Measurements from ENCODE around the gene CNTN5. TPM values are rescaled to one million over a fixed set of nuclear protein-coding genes. Genes with fewer than 3 reads are reported as not detected.

The CNTN5 gene
- total and polyA plus RNA-seq, 10 of the 15 experiments (the other 5 are each of a cell fraction or from before 2014, with no cell fraction given) = 0.01 TPM; not detected in 9

- SMC1A ChIA-PET (ENCODE audit: uncharacterized antibody, unreplicated experiment) = no interaction called here
- POLR2A ChIA-PET = no interaction called here
Measured at GRCh38 chr11:100224541-100225034, 1203.8 kb downstream of the CNTN5 start.

More at GRCh38 chr11:100224541-100225034, 1203.8 kb downstream of the CNTN5 start:
- no peak overlapping the region for H3K27ac ChIP-seq (ENCODE audit: control insufficient read depth, insufficient read depth)
- H3K36me3 ChIP-seq (ENCODE audit: control insufficient read depth in 2 of 2, insufficient read depth in 2 of 2, low read length in 1 of 2) = no peaks in the 10 kb centered on the region
- DNase-seq (ENCODE audit: low read depth, low spot score) (no peak), ATAC-seq (no peak), FAIRE-seq (no peak)
- H3K4me3 ChIP-seq = no peak overlapping the region
- in situ Hi-C loops (cut with MboI) = no loop called here
- no peak overlapping the region for H3K9ac ChIP-seq (ENCODE audit: control insufficient read depth, insufficient read depth, low read length)
- no peak overlapping the region for H2AFZ ChIP-seq (ENCODE audit: control insufficient read depth, low read depth, low read length)
- intact Hi-C loops (cut with micrococcal nuclease; ENCODE audit: unreplicated experiment) = no loop called here
- no peaks in the 10 kb centered on the region for H3K4me1 ChIP-seq (ENCODE audit: control insufficient read depth, insufficient read depth, low read length)
- BruUV-seq (replicated peaks) = no TSS peak
- WGBS (ENCODE audit: insufficient coverage, insufficient replicate concordance, low lambda C conversion rate, missing lambda C conversion rate) = 0% methylated on average over 1 of the region's 1 CpG
- ChIA-PET RAD21 (ENCODE audit: unreplicated experiment) (no interaction called here), CTCF (no interaction called here)
- TF ChIP-seq STAT1 (conservative IDR thresholded peaks at IDR 0.05) (no peak), RAD51 (IDR thresholded peaks at IDR 0.05) (no peak), PBX3 (IDR thresholded peaks at IDR 0.05; ENCODE audit: insufficient replicate concordance, low read depth, low read length) (no peak), YY1 (IDR thresholded peaks at IDR 0.05; ENCODE audit: low read depth, low read length) (no peak), SKIL (IDR thresholded peaks at IDR 0.05; ENCODE audit: low read depth, poor library complexity, severe bottlenecking) (no peak), ZZZ3 (IDR thresholded peaks at IDR 0.05; ENCODE audit: control insufficient read depth, insufficient read length, low read depth) (no peak), HDAC6 (IDR thresholded peaks at IDR 0.05; ENCODE audit: unreplicated experiment) (no peak), YBX1 (IDR thresholded peaks at IDR 0.05) (no peak), NRF1 (conservative IDR thresholded peaks at IDR 0.05; ENCODE audit: low read depth, low read length) (no peak), RCOR1 (conservative IDR thresholded peaks at IDR 0.05; ENCODE audit: low read depth, low read length) (no peak), SMAD1 (IDR thresholded peaks at IDR 0.05; ENCODE audit: low read depth, partially characterized antibody) (no peak)
- TF ChIP-seq, protein P1, sequence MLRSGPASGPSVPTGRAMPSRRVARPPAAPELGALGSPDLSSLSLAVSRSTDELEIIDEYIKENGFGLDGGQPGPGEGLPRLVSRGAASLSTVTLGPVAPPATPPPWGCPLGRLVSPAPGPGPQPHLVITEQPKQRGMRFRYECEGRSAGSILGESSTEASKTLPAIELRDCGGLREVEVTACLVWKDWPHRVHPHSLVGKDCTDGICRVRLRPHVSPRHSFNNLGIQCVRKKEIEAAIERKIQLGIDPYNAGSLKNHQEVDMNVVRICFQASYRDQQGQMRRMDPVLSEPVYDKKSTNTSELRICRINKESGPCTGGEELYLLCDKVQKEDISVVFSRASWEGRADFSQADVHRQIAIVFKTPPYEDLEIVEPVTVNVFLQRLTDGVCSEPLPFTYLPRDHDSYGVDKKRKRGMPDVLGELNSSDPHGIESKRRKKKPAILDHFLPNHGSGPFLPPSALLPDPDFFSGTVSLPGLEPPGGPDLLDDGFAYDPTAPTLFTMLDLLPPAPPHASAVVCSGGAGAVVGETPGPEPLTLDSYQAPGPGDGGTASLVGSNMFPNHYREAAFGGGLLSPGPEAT (IDR thresholded peaks at IDR 0.05; ENCODE audit: low read depth) = no peak
- H3K79me2 ChIP-seq (ENCODE audit: control insufficient read depth, insufficient read depth, low read length) = no peaks in the 10 kb centered on the region
- no peak overlapping the region for H3K4me2 ChIP-seq (ENCODE audit: control insufficient read depth, insufficient read depth)
- H3K27me3 ChIP-seq (replicated peaks in 1 of 2; ENCODE audit: control insufficient read depth in 2 of 2, insufficient read depth in 2 of 2, low read length in 1 of 2) = no peaks in the 10 kb centered on the region
- no peaks in the 10 kb centered on the region for H3K9me3 ChIP-seq (replicated peaks; ENCODE audit: control insufficient read depth, insufficient read depth, low read length)
- H4K20me1 ChIP-seq (ENCODE audit: control insufficient read depth, insufficient read depth) = no peaks in the 10 kb centered on the region; the same call in 1 of the 2 replicates
